Psoas muscle (tissue), 8 donors: ENCODE results near the gene MGLL. TPM values are rescaled to one million over a fixed set of nuclear protein-coding genes. Genes with fewer than 3 reads are reported as not detected.

Experiments
- ATAC-seq, 4 donors: fragments of 200-7000 bp; cut with Tn5 transposase; one replicate each; pipeline ENCODE4 v1.9.1; 2020; ENCODE audit warnings: moderate library complexity in 3 of 4, mild to moderate bottlenecking in 2 of 4
- DNase-seq, 2 donors: peaks; one replicate each; pipeline ENCODE4 v3.0.0-alpha.2; 2020
- H3K27ac ChIP-seq: fragments of 200-600 bp; one replicate; pipeline ENCODE4 v1.8.0; 2022
- H3K27me3 ChIP-seq, 3 donors: fragments of 200-600 bp in 1 of 3; one replicate each; pipeline versions ENCODE4 v1.6.1 to v1.8.0; 2013 to 2022; ENCODE audit warnings: low read length in 2 of 3, mild to moderate bottlenecking in 2 of 3, moderate library complexity in 1 of 3; ENCODE audit not compliant: insufficient read depth in 3 of 3
- H3K36me3 ChIP-seq, 2 donors: fragments of 200-600 bp in 1 of 2; one replicate each; pipeline versions ENCODE4 v1.6.1 to v1.8.0; 2013 to 2022; ENCODE audit warnings: low read depth in 1 of 2, mild to moderate bottlenecking in 1 of 2, moderate library complexity in 1 of 2; ENCODE audit not compliant: insufficient read depth in 1 of 2
- H3K4me1 ChIP-seq: fragments of 200-600 bp; one replicate; pipeline ENCODE4 v1.8.0; 2022
- H3K4me3 ChIP-seq: fragments of 200-600 bp; one replicate; pipeline ENCODE4 v1.8.0; 2022; ENCODE audit warnings: mild to moderate bottlenecking
- H3K9me3 ChIP-seq: fragments of 200-600 bp; one replicate; pipeline ENCODE4 v1.8.0; 2022
- WGBS, 3 donors: extraction: QIAGEN DNeasy Blood & Tissue Kit; methylation state at CpG; one replicate each; pipeline versions ENCODE4 v1.1.6 to v1.1.7; 2013; 5-methylcytosine and 5-hydroxymethylcytosine counted together
- intact Hi-C, 2 donors: fragments of 100-400 bp; cut with DNase I; formaldehyde crosslinking; loops; one replicate each; pipeline versions ENCODE4 v1.11.0 to v1.14.2; 2022
- polyA plus RNA-seq, 3 donors: library from polyadenylated mRNA; stranded (reverse); fragments of 200-250 nt; gene quantifications; one replicate each; pipeline ENCODE4 v1.2.3, GENCODE V29; 2013
- total RNA-seq, 4 donors: library from RNA; stranded (reverse); fragmentation: NEBNext Ultra II Directional in 2 of 4; extraction: Animal tissue kit (Norgen Biotek cat#: 25700) in 2 of 4; gene quantifications; one replicate each; pipeline versions ENCODE4 v1.2.1 to v1.2.4, GENCODE V29; 2021 to 2023
- TF ChIP-seq, protein P1 (sequence below): fragments of 200-600 bp; IDR thresholded peaks from one replicate; pipeline ENCODE4 v1.8.0; 2022; ENCODE audit warnings: antibody characterized with exemption
- donor health status: healthy with polysubstance abuse.
- donor health status: DM: no; HTN: no; CAD: no; lungs with moderate emphysema.
- donor health status: Bipolar disorder and iron deficiency.
- donor health status: healthy.
- donor health status: DM: yes; HTN: yes; CAD: no.
- donor health status: DM: no; HTN: no; CAD: no.
- donor health status: DM: no; HTN: no; CAD: no.
- donor health status: DM: yes; HTN: yes; CAD: no.

The MGLL gene
- total and polyA plus RNA-seq, 7 donors, result 32.8 to 85.6 (median 63.0) TPM

DNA sequence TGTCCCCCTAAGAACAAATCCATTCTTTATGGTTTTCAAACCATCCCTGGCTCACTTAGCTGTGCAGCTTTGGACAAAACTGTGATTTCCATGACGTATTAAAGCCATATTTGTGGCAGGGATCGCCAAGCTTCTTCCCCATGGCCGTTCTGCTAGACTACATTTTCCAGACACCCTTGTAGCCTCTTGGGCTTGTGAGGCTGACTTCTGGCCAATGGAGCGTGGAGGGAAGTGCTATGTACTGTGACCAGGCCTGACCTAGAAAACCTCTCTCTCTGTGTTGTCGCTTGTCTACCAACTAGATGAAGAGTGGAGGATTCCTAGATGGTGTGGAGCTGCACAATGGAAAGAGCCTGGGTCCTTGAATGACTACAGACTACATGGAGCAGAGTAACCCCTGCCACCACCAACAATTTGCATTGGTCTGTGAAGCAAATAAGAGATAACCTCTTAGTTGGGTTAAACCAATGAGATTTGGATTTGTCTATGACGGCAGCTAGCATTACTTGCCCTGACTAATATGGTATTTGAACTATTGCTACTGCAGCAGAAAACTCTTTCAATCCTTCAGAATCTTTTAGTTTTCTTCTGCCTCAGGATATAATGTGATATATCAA, 22.1 kb upstream of the MGLL start:
- DNase-seq, result no peak
- Histone ChIP-seq H3K27ac (no peak overlapping the region), H3K27me3 (no peaks in the 10 kb centered on the region), H3K9me3 (no peaks in the 10 kb centered on the region), H3K36me3 (no peaks in the 10 kb centered on the region), H3K4me1 (no peaks in the 10 kb centered on the region), H3K4me3 (no peak overlapping the region)
- no peak for ATAC-seq
- 62 to 72% (median 64%) methylated on average over 6 of the region's 6 CpGs for WGBS, 3 donors
- intact Hi-C loops, result no loop called here
- TF ChIP-seq, protein P1, sequence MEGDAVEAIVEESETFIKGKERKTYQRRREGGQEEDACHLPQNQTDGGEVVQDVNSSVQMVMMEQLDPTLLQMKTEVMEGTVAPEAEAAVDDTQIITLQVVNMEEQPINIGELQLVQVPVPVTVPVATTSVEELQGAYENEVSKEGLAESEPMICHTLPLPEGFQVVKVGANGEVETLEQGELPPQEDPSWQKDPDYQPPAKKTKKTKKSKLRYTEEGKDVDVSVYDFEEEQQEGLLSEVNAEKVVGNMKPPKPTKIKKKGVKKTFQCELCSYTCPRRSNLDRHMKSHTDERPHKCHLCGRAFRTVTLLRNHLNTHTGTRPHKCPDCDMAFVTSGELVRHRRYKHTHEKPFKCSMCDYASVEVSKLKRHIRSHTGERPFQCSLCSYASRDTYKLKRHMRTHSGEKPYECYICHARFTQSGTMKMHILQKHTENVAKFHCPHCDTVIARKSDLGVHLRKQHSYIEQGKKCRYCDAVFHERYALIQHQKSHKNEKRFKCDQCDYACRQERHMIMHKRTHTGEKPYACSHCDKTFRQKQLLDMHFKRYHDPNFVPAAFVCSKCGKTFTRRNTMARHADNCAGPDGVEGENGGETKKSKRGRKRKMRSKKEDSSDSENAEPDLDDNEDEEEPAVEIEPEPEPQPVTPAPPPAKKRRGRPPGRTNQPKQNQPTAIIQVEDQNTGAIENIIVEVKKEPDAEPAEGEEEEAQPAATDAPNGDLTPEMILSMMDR, result no peak

DNA sequence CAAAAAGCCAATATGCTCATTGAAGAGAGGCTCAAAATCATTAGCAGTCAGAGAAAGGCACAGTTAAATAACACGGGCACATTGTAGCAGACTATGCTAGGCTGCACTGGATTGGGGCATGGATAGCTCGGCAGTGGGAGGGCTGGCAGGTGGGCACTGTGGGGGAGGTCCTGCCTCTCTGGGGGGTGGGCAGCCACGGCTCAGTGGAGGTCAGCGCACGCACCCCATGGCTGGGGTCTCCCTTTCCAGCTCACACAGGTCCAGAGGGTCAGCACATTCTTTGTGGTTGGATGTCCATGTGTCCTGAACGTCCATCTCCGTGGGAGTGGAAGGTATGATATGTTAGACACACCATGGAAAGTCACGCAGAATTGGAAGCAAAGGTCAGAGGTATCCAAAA, 18.4 kb upstream of the MGLL start:
- Histone ChIP-seq H3K27ac (no peak overlapping the region), H3K27me3 (no peaks in the 10 kb centered on the region), H3K36me3 (no peaks in the 10 kb centered on the region), H3K4me3 (no peak overlapping the region), H3K9me3 (no peaks in the 10 kb centered on the region), H3K4me1 (no peaks in the 10 kb centered on the region)
- intact Hi-C loops, result no loop called here
- TF ChIP-seq, protein P1, result no peak
- no peak for ATAC-seq
- 78 to 80% (median 79%) methylated on average over 8 of the region's 8 CpGs for WGBS, 3 donors
- DNase-seq, result no peak

DNA sequence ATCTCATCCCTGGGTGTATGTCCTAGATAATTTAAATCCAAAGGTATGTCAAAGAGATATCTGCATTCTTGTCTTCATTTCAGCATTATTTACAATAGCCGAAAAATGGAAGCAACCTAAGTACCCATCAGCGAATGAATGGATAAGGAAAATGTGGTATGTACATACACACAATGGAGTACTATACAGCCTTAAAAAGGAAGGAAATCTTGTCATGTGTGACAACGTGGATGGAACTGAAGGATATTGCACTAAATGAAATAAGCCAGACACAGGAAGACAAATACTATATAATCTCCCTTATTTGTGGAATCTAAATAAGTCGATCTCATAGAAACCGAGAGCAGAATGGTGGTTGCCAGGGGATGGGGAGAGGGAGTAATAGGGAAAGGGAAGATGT, 16.8 kb upstream of the MGLL start:
- TF ChIP-seq, protein P1, result no peak
- intact Hi-C loops, result loop anchor here in 1 of 2 donors (10.0 kb wide), 1 partner anchor 264 kb away; no protein-coding TSS in a partner anchor
- H3K4me3 ChIP-seq, result no peak overlapping the region
- H3K27me3 ChIP-seq, result no peaks in the 10 kb centered on the region
- no peak for DNase-seq
- no peaks in the 10 kb centered on the region for H3K36me3 ChIP-seq
- ATAC-seq, result no peak
- H3K9me3 ChIP-seq, result no peaks in the 10 kb centered on the region
- no peaks in the 10 kb centered on the region for H3K4me1 ChIP-seq
- no peak overlapping the region for H3K27ac ChIP-seq
- 92 to 94% (median 93%) methylated on average over 5 of the region's 5 CpGs for WGBS, 3 donors

DNA sequence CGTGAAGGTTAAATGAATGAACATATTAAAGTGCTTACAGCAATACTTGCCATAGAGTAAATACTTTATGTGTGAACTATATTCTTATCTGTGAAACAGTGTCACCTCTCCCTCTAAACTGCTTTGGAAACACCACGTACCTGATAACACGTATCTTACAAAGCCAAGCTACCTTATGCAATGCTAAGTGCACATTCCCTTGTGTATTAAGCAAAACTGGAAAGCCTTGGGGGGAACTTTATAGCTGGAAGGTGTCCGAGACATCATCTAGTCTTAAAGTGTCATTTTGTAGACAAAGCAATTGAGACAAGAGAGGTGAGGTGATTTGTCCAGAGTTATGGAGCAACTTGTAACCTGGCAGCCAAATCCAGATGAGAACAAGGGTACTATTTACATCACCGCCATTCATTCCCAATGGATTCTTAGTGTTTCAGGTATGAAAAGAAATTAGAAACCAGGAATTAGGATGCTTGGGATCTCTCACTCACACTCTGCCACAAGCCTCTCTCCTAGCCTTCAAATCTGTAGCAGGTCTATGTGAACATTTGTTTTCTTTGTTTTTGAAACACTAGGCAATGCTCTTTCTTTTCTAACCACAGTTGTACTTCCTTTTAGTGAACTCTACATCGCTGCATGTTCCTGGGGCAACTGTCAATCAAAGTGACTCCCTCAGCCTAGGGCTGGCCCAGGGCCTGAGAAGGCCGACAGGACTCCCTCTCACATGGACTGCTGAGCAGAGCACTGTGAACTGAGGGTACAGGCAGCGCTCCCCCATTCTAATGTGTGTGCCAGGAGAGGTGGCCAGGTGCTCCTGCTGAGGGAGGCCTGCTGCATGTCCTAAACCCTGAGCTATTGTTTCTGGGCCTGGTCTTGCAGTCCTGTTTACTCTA, 13.9 kb upstream of the MGLL start:
- Histone ChIP-seq H3K9me3 (no peaks in the 10 kb centered on the region), H3K4me1 (no peaks in the 10 kb centered on the region), H3K27ac (no peak overlapping the region), H3K4me3 (no peak overlapping the region), H3K36me3 (no peaks in the 10 kb centered on the region), H3K27me3 (no peaks in the 10 kb centered on the region)
- DNase-seq (no peak), ATAC-seq (no peak)
- TF ChIP-seq, protein P1, result no peak
- intact Hi-C loops, result loop anchor here in 1 of 2 donors (10.0 kb wide), 1 partner anchor 261 kb away; no protein-coding TSS in a partner anchor
- WGBS, 3 donors, result 89 to 93% (median 92%) methylated on average over 8 of the region's 8 CpGs
